Liver (tissue), 9 donors: ENCODE data around the gene ACP4. TPM values are rescaled to one million over a fixed set of nuclear protein-coding genes. Genes with fewer than 3 reads are reported as not detected.

Source experiments
- DNase-seq: peaks from one replicate; pipeline ENCODE4 v3.0.0-alpha.2; 2017; ENCODE audit warnings: low spot score
- H3K27ac ChIP-seq, 2 donors: one replicate each; pipeline ENCODE4 v1.7.0; 2013; ENCODE audit warnings: inconsistent platforms in 2 of 2, low read length in 2 of 2, control low read depth in 1 of 2, low read depth in 1 of 2, mild to moderate bottlenecking in 1 of 2
- H3K27me3 ChIP-seq, 4 donors: one replicate each; pipeline versions ENCODE4 v1.6.1 to v1.7.0; 2013; ENCODE audit warnings: low read length in 3 of 4, inconsistent platforms in 1 of 4, mild to moderate bottlenecking in 1 of 4, moderate library complexity in 1 of 4; ENCODE audit not compliant: control insufficient read depth in 4 of 4, insufficient read depth in 4 of 4
- H3K36me3 ChIP-seq, 4 donors: one replicate each; pipeline versions ENCODE4 v1.6.1 to v1.7.0; 2013; ENCODE audit warnings: low read length in 3 of 4, mild to moderate bottlenecking in 3 of 4, low read depth in 1 of 4, moderate library complexity in 1 of 4; ENCODE audit not compliant: control insufficient read depth in 4 of 4, insufficient read depth in 3 of 4
- H3K4me1 ChIP-seq, 4 donors: one replicate each; pipeline versions ENCODE4 v1.6.1 to v1.7.0; 2013; ENCODE audit warnings: low read length in 3 of 4, mild to moderate bottlenecking in 3 of 4, moderate library complexity in 1 of 4; ENCODE audit not compliant: control insufficient read depth in 4 of 4, insufficient read depth in 4 of 4
- H3K4me3 ChIP-seq, 3 donors: one replicate each; pipeline versions ENCODE4 v1.6.1 to v1.7.0; 2013; ENCODE audit warnings: low read length in 3 of 3, control low read depth in 1 of 3, low read depth in 1 of 3, mild to moderate bottlenecking in 1 of 3
- H3K9ac ChIP-seq, 2 donors: one replicate each; pipeline ENCODE4 v1.7.0; 2013; ENCODE audit warnings: low read length in 2 of 2, mild to moderate bottlenecking in 2 of 2, moderate library complexity in 2 of 2, control low read depth in 1 of 2, low read depth in 1 of 2
- H3K9me3 ChIP-seq, 4 donors: one replicate each; pipeline versions ENCODE4 v1.6.1 to v1.7.0; 2013; ENCODE audit warnings: low read length in 3 of 4; ENCODE audit not compliant: control insufficient read depth in 4 of 4
- FOXA1 ChIP-seq: IDR thresholded peaks from 2 replicates; pipeline ENCODE4 v1.6.1; 2016; ENCODE audit warnings: antibody characterized with exemption
- FOXA2 ChIP-seq: IDR thresholded peaks from 2 replicates; pipeline ENCODE4 v1.6.1; 2016; ENCODE audit warnings: antibody characterized with exemption
- GABPA ChIP-seq, 2 donors: IDR thresholded peaks in 1 of 2; conservative IDR thresholded peaks in 1 of 2; 2 replicates each; pipeline ENCODE4 v1.6.1; 2016; ENCODE audit warnings: antibody characterized with exemption in 2 of 2, mild to moderate bottlenecking in 1 of 2, moderate library complexity in 1 of 2
- HNF4A ChIP-seq, 2 donors: conservative IDR thresholded peaks; 2 replicates each; pipeline ENCODE4 v1.6.1; 2016; ENCODE audit warnings: antibody characterized with exemption in 2 of 2, mild to moderate bottlenecking in 2 of 2
- HNF4G ChIP-seq: IDR thresholded peaks from 2 replicates; pipeline ENCODE4 v1.6.1; 2016; ENCODE audit warnings: antibody characterized with exemption
- JUND ChIP-seq, 2 donors: IDR thresholded peaks; 2 replicates each; pipeline ENCODE4 v1.6.1; 2016; ENCODE audit warnings: antibody characterized with exemption in 2 of 2
- MAX ChIP-seq: IDR thresholded peaks from 2 replicates; pipeline ENCODE4 v1.6.1; 2016; ENCODE audit warnings: antibody characterized with exemption
- NR2F2 ChIP-seq: IDR thresholded peaks from 2 replicates; pipeline ENCODE4 v1.6.1; 2016; ENCODE audit warnings: antibody characterized with exemption
- RAD21 ChIP-seq, 2 donors: IDR thresholded peaks; 2 replicates each; pipeline ENCODE4 v1.6.1; 2016; ENCODE audit warnings: antibody characterized with exemption in 2 of 2, mild to moderate bottlenecking in 2 of 2
- RXRA ChIP-seq, 2 donors: IDR thresholded peaks; 2 replicates each; pipeline ENCODE4 v1.6.1; 2017 to 2018; ENCODE audit warnings: antibody characterized with exemption in 2 of 2, mild to moderate bottlenecking in 1 of 2
- SP1 ChIP-seq: IDR thresholded peaks from 2 replicates; pipeline ENCODE4 v1.6.1; 2018; ENCODE audit warnings: antibody characterized with exemption, mild to moderate bottlenecking
- YY1 ChIP-seq: IDR thresholded peaks from 2 replicates; pipeline ENCODE4 v1.6.1; 2016; ENCODE audit warnings: antibody characterized with exemption, mild to moderate bottlenecking
- WGBS: extraction: QIAGEN DNeasy Blood & Tissue Kit; methylation state at CpG from one replicate; pipeline ENCODE4 v1.1.7; 2013; 5-methylcytosine and 5-hydroxymethylcytosine counted together
- polyA plus RNA-seq, 2 donors: library from polyadenylated mRNA; stranded (reverse) in 1 of 2; unstranded in 1 of 2; fragments of 200-250 nt in 1 of 2; fragments of >200 nt in 1 of 2; fragmentation: Nextera tagmentation in 1 of 2; extraction: Ambion mirVana in 1 of 2; gene quantifications; one replicate each; pipeline versions ENCODE4 v1.2.1 to v1.2.3, GENCODE V29; 2013 to 2015
- total RNA-seq, 2 donors: library from RNA; depleted of rRNA; stranded (reverse); fragments of >200 nt; gene quantifications; one replicate each; pipeline ENCODE4 v1.2.3, GENCODE V29; 2014
- TF ChIP-seq, protein P1 (sequence below): IDR thresholded peaks from 2 replicates; pipeline ENCODE4 v1.6.1; 2016; ENCODE audit warnings: antibody characterized with exemption
- TF ChIP-seq, protein P2 (sequence below): IDR thresholded peaks from 2 replicates; pipeline ENCODE4 v1.6.1; 2016; ENCODE audit warnings: antibody characterized with exemption
- TF ChIP-seq, protein P3 (sequence below): fragments of 150-350 bp; IDR thresholded peaks from 2 replicates; pipeline ENCODE4 v1.5.1; 2017; ENCODE audit warnings: improper control_type of control experiment, low read depth, low read length; ENCODE audit not compliant: missing input control
- TF ChIP-seq, protein P4 (sequence below): IDR thresholded peaks from 2 replicates; pipeline ENCODE4 v1.6.1; 2016; ENCODE audit warnings: antibody characterized with exemption, mild to moderate bottlenecking
- donor health status: healthy.
- donor health status: healthy.
- donor health status: healthy.
- donor health status: healthy.
- donor health status: healthy.

ACP4 gene
- total and polyA plus RNA-seq, 4 donors = 0.06 to 0.19 TPM; not detected in 2

GRCh38 chr19:50833117-50833801, 43.0 kb downstream of the ACP4 start, which contains the start of gene KLK15:
TSS of gene KLK15 (minus strand) at chr19:50833574. CDS start at chr19:50831492, 2,082 bp downstream.
- Histone ChIP-seq H3K36me3 (no peaks in the 10 kb centered on the region), H3K4me1 (peaks cover 0 to 11% (median 4%) of the 10 kb centered on the region in 4 donors), H3K9me3 (no peaks in the 10 kb centered on the region), H3K27me3 (peaks cover 0 to 3% (median 0%) of the 10 kb centered on the region in 4 donors), H3K9ac (no peak within 1 kb of the TSS), H3K4me3 (no peak within 1 kb of the TSS), H3K27ac (no peak within 1 kb of the TSS)
- TF ChIP-seq SP1 (no peak), FOXA1 (no peak), JUND (IDR thresholded peaks at IDR 0.05) (no peak), GABPA (IDR thresholded peaks at IDR 0.05 in 1 of 2, conservative IDR thresholded peaks at IDR 0.05 in 1 of 2) (no peak), HNF4A (conservative IDR thresholded peaks at IDR 0.05) (no peak), FOXA2 (no peak), RXRA (IDR thresholded peaks at IDR 0.05) (no peak), HNF4G (no peak), YY1 (no peak), MAX (no peak), RAD21 (IDR thresholded peaks at IDR 0.05) (no peak), NR2F2 (no peak)
- TF ChIP-seq, protein P1, sequence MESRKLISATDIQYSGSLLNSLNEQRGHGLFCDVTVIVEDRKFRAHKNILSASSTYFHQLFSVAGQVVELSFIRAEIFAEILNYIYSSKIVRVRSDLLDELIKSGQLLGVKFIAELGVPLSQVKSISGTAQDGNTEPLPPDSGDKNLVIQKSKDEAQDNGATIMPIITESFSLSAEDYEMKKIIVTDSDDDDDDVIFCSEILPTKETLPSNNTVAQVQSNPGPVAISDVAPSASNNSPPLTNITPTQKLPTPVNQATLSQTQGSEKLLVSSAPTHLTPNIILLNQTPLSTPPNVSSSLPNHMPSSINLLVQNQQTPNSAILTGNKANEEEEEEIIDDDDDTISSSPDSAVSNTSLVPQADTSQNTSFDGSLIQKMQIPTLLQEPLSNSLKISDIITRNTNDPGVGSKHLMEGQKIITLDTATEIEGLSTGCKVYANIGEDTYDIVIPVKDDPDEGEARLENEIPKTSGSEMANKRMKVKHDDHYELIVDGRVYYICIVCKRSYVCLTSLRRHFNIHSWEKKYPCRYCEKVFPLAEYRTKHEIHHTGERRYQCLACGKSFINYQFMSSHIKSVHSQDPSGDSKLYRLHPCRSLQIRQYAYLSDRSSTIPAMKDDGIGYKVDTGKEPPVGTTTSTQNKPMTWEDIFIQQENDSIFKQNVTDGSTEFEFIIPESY = no peak
- TF ChIP-seq, protein P2, sequence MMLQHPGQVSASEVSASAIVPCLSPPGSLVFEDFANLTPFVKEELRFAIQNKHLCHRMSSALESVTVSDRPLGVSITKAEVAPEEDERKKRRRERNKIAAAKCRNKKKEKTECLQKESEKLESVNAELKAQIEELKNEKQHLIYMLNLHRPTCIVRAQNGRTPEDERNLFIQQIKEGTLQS = no peak
- TF ChIP-seq, protein P3, sequence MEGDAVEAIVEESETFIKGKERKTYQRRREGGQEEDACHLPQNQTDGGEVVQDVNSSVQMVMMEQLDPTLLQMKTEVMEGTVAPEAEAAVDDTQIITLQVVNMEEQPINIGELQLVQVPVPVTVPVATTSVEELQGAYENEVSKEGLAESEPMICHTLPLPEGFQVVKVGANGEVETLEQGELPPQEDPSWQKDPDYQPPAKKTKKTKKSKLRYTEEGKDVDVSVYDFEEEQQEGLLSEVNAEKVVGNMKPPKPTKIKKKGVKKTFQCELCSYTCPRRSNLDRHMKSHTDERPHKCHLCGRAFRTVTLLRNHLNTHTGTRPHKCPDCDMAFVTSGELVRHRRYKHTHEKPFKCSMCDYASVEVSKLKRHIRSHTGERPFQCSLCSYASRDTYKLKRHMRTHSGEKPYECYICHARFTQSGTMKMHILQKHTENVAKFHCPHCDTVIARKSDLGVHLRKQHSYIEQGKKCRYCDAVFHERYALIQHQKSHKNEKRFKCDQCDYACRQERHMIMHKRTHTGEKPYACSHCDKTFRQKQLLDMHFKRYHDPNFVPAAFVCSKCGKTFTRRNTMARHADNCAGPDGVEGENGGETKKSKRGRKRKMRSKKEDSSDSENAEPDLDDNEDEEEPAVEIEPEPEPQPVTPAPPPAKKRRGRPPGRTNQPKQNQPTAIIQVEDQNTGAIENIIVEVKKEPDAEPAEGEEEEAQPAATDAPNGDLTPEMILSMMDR = no peak
- TF ChIP-seq, protein P4, sequence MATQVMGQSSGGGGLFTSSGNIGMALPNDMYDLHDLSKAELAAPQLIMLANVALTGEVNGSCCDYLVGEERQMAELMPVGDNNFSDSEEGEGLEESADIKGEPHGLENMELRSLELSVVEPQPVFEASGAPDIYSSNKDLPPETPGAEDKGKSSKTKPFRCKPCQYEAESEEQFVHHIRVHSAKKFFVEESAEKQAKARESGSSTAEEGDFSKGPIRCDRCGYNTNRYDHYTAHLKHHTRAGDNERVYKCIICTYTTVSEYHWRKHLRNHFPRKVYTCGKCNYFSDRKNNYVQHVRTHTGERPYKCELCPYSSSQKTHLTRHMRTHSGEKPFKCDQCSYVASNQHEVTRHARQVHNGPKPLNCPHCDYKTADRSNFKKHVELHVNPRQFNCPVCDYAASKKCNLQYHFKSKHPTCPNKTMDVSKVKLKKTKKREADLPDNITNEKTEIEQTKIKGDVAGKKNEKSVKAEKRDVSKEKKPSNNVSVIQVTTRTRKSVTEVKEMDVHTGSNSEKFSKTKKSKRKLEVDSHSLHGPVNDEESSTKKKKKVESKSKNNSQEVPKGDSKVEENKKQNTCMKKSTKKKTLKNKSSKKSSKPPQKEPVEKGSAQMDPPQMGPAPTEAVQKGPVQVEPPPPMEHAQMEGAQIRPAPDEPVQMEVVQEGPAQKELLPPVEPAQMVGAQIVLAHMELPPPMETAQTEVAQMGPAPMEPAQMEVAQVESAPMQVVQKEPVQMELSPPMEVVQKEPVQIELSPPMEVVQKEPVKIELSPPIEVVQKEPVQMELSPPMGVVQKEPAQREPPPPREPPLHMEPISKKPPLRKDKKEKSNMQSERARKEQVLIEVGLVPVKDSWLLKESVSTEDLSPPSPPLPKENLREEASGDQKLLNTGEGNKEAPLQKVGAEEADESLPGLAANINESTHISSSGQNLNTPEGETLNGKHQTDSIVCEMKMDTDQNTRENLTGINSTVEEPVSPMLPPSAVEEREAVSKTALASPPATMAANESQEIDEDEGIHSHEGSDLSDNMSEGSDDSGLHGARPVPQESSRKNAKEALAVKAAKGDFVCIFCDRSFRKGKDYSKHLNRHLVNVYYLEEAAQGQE = no peak
- no peak for DNase-seq
- 76% methylated on average over 8 of the region's 8 CpGs for WGBS
